Iris pigment epithelial cell (primary cell): ENCODE results near the gene DOCK8.

ENCODE experiments used
- DNase-seq: peaks from one replicate; pipeline ENCODE4 v3.0.0-alpha.2; 2011; ENCODE audit warnings: low read depth

The DOCK8 gene

GRCh38 chr9:495739-496138, 281.1 kb downstream of the DOCK8 start:
- no peak for DNase-seq

GRCh38 chr9:503326-503725, 288.7 kb downstream of the DOCK8 start:
- no peak for DNase-seq

- peak; percentile 49 for DNase-seq
Measured at GRCh38 chr9:503881-504852, 289.5 kb downstream of the DOCK8 start, which contains the start of gene KANK1. Gene KANK1, plus strand, starts transcription at chr9:504695.

DNA sequence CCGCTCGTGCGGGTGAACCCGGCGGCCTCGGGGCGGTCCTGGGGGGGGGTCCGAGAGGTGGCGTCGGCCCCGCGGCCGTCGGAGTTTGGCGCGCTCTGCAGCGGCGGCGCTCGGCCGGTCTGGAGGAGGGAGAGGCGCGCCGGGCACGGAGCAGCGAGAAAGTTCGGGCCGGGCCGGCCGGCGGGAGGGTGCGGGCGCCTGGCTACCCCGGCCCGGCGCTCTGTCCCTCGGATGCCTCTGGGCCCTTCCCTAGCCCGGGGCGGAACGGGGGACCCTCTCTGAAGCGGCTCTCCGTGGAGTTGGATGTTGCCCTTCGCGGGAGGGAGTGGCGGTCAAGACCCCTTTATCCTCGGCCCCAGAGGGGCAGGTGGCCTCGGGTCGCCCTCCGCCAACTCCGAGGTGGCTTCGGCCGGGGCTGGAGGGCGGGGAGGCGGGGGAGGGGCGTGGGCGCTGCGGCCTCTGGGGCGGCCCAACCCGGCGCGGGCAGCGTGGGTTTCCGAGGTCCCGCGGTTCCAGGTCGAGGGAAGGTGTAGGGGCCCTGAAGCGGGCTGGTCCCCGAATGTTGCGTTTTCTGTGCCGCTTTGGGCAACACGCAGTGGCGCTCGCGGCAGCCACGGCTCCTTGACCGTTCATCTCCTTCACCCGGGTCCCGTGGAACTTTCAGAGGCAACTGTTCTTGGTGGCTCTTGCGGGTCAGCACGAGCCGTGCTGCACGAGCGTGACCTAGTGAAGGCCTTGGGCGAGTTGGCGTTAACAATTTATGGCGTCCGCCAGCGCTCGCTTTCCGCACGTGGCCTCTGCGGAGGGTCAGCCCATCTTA, 290.5 kb downstream of the DOCK8 start:
- DNase-seq: no peak

GRCh38 chr9:505741-506059, 291.0 kb downstream of the DOCK8 start:
- no peak for DNase-seq

DNA sequence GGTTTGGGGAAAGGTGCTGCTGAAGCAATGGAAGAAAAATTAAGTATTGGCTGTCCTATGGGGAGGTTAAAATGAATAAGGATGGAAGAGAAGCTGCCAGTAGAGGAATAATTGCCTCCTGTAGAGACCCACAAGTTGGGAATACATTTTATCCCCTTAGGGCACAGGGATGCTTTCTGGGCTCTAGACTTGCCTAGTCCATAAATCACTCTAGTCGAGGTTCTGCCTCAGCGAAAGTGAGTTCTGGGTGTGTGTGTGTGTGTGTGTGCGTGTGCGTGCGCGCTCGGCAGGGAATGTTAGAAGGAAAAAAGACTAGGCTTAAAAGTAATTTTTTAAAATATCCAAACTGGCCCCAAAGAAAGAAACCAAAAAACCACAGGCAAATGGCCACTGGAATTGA, 291.6 kb downstream of the DOCK8 start:
- DNase-seq: no peak

DNA sequence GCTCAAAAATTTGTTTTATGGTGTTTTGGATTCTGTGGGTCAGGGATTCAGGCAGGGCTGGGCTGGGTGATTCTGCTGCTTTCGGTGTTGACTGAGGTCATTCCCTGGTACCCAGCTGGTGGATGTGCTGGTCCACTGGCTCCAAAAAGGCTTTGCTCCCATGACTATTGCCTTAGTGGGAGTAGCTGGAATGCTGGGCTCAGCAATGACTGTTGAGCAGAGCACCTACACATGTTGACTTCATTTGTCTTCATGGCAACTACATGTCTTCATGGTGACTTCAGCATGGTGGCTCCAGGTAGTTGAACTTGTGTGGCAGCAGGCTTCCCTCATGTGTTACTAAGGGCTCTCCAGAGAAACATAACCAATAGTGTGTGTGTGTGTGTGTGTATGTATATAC, 297.2 kb downstream of the DOCK8 start:
- DNase-seq: no peak

- DNase-seq: no peak
Measured at GRCh38 chr9:512555-513272, 298.0 kb downstream of the DOCK8 start.
